GM19035 (cell line): Measurements from ENCODE around the gene UBE2S.

Source experiments
- ATAC-seq: cut with Tn5 transposase; IDR thresholded peaks from one replicate; pipeline ENCODE4 v1.9.1; 2021; ENCODE audit not compliant: unreplicated experiment

The UBE2S gene

DNA sequence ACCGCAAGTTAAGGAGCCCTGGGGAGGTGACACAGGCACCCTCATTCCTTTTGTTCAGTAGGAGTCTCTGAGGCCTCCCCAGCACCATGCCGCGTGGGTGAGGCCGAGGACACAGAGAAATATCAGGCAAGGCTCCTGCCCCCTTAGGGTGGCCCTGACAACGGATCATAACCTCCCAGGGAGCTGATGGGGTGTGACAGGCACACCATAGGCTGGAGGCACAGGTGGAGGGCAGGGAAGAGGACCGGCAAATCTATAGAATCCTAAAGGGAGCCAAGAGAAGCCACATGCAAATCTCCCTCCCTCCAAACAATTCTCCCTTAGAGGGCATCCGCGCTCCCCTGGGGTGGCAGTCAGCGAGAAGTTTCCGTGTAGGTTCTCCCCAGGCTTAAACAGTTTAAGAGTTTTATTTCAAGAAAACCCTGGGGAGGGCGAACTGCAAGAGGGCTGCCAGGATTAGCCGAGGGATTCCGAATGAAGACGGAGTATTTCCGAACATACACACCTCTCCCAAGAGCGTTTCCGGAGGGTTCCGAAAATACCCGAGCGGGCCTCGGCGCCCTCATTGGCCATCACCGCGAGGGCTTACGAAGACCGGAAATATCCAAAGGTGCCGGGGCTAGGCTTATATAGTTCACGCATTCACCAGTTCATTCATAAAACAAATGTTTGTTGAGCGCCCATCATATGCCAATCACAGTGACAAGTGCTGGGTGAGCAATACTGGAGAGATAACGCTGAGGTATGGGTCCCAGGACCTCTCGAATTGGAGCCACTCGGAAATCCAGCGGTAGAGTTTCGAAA is 22.5 kb downstream of the UBE2S start:
- peak; percentile 57 for ATAC-seq

DNA sequence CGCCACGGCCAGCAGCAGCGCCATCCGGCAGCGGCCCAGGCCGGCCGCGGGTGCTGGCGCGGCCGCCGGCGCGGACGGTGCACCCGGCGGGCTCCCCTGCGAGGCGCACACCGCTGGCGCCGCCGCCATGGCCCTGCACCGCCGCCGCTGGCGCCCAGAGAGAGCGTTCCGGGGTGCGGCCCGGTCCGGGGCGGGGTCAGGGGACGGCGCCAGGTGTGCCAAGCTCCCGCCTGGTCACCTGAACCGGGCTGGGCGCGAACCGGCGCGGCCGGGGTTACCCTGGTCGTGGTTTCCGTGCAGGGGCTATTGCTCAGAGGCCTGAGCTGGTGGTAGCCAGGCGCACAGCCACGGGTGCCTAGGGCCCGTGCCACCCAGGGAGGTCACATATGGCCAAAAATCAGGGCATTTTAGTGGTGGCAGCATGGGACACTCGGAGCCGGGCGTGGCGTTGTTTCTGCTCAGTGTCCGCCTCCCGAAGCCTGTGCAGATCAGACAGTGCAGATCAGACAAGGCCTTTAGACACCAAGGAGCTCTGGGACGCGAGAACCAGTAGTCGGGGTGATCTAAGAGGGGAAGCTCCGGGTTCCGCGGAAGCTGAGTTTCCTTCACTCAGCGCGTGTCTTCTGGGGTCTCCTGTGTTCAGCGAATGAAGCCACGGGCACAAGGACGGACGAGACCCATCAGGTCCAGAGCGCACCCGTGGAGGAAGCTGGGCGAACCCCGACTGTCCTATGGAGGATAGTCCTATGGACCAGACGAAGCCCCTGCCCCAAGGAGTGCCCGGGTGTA is 23.3 kb downstream of the UBE2S start, which contains the start of gene TMEM238:
TMEM238 (minus strand) TSS at position 162 of the 789 bp plus-strand sequence; CDS start at position 129, 33 bp downstream.
- ATAC-seq = no peak

DNA sequence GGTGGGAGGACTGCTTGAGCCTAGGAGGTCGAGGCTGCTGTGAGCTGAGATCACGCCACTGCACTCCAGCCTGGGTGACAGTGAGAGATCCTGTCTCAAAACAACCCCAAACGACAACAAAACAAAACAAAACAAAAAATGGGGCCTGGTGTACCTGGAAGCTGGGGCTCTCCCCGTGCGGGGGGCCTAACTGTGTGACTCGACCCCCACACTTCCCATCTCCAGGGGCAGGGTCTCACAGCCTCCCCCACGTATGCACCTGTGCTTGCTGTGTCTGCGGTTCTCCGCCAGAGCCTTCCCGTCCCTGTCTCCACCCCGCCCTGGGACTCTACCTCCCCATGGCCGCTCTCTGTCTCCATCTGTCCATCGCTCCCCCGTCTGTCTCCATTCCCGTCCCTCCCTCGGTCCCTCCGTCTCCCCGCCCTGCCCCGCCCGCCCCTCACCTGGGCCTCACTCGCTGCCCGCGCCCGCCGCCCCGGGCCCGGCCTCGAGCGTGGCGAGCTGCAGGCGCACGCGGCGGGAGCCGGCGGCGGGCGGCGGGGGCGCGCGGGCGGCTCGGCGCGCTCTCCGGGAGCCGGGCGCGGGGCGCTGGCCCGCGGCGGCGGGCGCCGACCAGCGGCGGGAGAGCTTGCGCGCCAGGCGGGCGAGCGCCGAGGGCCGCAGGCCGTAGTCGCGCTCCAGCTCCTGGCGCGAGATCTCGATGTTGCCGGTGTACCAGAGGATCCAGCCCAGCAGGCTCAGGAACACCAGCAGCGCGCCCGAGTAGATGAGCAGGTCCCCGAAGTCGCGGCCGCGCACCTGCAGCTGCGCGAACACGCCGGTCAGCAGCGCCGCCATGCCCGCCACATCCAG is 24.1 kb downstream of the UBE2S start:
- no peak for ATAC-seq

DNA sequence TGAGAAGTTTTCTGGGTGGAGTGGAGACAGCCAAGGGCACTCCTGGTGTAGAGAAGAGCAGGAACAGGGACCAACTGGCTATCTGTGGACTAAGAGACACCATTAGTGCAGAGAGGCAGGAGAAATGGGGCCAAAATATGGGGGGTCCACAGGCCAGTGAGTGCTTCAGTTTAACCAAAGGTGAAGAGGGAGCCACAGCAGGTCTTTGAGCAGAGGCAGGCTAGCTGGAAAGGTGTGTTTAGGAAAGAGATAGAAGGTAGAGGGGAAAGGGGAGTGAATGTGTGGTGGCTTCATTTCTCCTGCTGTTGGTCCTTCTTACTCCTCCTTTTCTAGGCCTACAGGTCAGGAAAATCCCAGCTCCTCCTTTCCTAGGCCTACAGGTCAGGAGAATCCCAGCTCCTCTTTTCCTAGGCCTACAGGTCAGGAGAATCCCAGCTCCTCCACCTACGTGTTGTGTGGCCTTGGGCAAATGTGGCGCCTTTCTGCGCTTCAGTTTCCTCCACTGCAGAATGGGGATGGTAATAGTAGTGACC is 25.0 kb downstream of the UBE2S start:
- ATAC-seq = no peak

DNA sequence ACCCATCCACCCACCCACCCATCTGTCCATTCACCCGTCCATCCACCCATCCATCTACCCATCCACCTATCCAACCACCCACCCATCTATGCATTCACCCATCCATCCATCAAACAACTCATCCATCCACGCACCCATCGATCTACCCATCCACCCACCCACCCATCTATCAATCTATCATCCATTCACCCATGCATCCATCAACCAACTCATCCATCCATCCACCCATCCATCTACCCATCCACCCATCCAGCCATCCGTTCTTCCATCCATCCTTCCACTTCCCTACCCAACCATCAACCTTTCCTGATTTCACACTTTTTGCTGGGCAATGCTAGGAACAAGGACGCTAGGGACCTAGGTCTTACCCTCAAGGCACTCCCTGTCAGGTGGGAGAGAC is 25.6 kb downstream of the UBE2S start:
- ATAC-seq = no peak

DNA sequence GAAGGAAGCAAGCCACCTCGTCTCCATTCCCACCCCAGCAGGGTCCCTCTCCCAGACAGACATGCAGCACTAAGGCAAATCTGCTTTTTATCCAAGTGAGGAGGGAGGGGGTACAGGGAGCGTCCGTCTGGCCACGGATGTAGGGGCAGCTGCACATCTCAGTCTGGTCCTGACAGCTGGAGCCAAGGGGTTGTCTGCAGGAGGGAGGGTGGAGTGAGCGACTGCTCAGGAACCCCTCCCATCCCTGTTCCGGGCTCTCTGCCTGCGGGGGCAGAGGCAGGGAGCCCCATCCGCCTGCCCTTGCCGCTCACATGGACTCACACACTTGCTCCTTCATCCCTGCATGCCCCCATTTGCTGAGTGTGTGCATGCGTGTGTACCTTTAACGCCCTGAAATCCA is 28.4 kb downstream of the UBE2S start:
- no peak for ATAC-seq

DNA sequence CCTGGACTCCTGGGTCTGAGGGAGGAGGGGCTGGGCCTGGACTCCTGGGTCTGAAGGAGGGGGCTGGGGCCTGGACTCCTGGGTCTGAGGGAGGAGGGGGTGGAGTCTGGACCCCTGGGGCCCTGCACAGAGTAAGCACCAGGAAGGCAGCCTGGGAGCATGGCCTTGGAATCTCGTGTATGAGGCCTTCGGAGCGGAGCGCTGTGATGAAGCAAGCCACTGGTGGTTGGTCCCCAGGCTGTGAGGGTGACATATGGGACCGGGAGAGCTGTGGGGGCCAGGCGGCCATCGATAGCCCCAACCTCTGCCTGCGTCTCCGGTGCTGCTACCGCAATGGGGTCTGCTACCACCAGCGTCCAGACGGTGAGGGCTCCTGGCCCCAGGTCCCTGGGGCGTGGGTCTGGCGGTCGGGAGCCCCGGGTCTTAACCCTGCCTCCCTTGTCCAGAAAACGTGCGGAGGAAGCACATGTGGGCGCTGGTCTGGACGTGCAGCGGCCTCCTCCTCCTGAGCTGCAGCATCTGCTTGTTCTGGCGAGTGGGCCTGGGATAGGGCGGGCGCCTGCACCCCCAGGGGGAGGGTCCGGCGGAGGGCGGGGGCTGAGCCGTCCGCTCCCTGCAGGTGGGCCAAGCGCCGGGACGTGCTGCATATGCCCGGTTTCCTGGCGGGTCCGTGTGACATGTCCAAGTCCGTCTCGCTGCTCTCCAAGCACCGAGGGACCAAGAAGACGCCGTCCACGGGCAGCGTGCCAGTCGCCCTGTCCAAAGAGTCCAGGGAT is 30.0 kb downstream of the UBE2S start:
- no peak for ATAC-seq

DNA sequence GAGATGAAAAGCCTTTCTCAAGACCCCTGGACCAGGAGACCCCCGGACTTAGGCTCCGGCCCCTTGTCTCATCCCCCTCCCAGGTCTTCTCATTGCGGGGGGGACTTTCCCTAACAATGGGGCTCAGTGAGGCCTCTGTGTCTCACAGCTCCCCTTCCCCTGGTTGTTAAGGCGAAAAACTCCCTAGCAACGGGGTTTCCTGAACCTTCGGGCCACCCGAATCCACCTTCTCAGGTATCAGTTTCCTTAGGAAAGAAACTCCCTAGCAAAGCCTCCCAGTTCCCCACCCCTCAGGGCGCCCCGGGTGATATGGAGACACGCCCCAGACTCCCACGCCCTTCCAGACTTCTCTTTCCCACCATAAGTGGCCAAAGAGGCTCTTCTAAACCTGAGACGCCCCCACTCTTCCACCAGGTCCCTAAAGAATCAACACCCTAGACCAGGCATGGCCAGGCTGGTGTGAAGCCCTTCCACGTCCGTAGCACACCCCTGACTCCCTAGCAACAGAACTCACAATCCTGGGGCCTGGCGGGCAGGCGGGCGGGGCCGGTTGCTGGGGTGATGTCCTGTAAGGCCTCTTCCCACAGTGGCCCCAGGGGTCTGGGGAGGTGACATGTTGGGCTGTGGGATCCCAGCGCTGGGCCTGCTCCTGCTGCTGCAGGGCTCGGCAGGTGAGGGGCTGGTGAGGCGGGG is 31.2 kb downstream of the UBE2S start, which contains the start of gene TMEM190:
TMEM190 (plus strand) TSS at position 586 of the 693 bp plus-strand sequence; CDS start at position 614, 28 bp downstream.
- ATAC-seq = no peak

DNA sequence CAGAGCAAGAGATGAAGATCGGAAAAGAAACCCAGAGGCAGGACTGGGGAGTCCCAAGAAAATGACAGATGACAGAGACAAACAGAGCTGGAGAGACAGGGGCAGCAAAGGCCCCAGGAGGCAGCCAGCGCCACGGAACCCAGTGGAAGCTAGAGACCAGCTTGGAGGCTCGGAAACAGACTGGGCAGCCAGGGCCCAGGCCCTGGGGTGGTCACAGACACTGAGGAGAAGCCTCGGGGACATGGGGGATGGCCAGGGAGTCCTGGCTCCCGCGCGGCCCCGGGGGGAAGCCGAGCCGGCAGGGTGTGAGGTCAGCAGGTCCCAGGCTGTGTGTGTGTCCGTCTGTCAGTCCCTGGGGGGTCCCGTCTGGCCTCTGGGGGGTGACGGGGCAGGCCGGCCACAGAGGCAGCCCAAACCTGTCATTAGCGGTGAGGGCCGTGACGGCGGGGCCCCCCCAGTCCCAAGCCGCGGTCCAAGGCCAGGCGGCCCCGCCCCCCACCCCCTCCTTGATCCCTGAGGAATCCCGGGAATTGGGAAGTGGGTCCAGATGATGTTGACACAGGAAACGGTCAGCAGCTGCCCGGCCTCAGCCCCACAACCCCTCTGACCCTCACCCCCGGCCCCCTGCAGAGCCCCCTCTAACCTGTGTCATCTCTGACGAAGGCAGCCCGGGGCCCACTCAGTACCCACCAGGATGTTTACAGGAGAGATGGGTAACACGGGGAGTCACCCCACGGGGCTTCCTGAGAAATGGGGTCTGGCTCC is 33.4 kb downstream of the UBE2S start:
- no peak for ATAC-seq

DNA sequence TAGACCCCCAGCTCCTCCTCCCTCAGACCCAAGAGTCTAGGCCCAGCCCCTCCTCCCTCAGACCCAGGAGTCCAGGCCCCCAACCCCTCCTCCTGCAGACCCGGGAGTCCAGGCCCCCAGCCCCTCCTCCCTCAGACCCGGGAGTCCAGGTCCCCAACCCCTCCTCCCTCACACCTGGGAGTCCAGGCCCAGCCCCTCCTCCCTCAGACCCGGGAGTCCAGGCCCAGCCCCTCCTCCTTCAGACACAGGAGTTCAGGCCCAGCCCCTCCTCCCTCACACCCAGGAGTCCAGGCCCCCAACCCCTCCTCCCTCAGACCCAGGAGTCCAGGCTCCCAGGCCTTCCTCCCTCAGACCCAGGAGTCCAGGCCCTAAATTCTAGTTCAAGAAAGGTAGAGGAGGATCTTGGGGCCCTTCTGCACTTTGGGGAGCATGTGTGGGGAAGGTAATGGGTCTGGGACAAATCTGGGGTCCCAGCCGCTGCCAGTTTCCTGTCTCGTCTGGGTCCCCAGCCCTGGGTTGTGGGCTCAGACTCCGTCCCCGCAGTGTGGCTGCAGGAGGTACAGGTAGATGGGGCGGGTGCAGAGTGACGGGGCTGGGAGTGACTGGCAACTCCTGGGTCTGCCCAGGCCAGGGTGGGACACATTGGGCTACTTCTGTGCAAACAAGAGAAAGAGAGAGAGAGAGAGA is 34.1 kb downstream of the UBE2S start:
- ATAC-seq = no peak

DNA sequence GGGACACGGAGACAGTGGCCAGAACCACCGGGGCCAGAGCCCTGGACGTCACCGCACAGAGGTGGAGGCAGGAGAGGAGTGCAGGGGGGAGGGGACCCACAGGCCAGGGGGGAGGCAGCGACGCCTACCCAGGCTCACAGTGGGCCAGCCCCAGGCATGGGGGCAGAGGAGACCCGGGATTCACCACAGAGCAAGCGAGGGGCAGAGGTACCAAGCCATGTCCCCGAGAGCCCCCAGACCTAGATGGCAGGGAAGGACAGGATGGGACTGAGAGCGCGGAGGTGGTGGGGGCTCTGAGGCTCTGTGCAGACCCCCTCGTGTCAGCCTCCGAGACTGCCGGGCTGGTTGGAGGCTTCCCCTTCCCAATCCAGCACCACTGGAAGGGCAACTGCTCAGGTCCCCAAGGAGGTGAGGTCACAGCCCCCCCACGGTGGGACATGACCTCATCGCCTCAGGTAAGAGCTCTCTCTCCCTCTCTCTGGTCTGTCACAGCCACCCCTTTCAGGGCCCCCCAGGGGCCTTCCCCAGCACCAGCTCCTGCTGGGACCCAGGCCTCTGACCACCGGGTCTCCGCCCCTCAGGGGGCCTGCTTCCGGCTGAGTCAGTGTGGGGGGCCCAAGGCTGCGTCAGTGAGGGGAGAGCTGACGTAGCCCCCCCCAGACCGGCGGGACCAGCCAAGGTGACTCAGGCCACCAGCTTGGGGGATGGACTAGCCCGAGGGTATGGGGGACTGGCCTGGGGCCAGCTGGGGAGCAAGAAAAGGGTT is 35.1 kb downstream of the UBE2S start:
- ATAC-seq = no peak

DNA sequence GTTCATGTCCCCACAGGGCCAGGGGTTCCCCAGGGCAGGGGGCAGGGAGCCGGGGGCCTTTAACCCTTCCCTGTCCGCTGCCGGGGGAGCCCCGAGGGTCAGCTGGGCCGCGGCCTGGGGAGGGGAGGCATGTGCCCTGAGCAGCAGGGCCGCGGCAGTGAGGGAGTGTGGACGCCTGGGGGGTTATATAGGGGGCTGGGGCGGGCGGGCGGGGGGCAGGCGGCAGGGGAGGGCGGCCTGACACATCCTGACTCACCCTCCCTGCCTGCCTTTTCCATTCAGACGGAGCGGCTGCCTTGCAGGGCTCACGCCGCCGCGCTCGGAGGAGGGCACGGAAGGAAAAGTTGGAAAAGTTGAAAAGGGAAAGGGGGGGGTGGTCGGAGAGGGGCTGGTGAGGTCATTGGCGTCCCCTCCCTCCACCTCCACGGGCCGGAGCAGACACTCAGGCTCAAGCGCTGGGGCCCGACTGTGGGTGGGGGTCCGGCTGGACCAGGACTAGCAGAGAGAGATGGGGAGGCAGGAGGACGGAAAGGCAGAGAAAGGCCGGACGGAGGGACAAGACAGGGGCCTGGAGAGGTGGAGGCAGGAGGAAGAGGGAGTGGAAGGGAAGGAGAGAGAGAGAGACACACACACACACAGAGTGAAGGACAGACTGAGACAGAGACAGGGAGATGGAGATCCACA is 37.1 kb downstream of the UBE2S start, which contains the start of gene IL11:
IL11 (minus strand) TSS at position 159 of the 684 bp plus-strand sequence; CDS start at position 6, 153 bp downstream.
- ATAC-seq = no peak

DNA sequence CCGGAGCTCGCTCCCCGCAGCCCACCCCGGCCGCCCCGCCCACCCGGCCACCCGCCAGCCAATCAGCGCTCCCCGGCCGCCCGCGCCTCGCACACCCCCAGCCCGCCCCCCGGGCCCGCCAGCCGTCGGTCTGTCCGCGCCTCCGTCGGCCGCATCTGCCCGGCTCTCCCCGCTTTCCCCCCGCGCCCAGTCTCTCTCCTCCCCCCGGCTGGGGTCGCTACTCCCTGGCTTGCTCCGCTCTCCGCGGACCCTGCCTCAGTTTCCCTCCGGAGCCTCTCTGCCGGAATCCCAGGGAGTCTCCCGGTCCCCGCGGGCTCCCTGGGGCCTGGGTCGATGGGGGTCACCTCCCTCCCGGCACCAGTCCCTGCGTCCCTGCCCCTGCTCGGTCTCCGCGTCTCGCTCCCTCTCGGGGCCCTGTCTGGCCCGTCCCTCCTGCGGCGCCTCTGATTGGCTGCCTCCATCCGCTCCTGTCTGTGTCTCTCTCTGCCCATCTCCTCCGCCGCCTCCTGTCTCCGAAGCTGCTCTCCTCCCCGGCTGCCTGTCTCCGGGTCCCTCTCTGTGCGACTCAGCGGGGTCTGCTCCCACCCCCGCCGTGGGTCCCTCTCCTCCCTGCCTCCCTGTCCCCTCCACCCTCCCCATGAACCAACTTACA is 37.8 kb downstream of the UBE2S start:
- ATAC-seq = no peak

DNA sequence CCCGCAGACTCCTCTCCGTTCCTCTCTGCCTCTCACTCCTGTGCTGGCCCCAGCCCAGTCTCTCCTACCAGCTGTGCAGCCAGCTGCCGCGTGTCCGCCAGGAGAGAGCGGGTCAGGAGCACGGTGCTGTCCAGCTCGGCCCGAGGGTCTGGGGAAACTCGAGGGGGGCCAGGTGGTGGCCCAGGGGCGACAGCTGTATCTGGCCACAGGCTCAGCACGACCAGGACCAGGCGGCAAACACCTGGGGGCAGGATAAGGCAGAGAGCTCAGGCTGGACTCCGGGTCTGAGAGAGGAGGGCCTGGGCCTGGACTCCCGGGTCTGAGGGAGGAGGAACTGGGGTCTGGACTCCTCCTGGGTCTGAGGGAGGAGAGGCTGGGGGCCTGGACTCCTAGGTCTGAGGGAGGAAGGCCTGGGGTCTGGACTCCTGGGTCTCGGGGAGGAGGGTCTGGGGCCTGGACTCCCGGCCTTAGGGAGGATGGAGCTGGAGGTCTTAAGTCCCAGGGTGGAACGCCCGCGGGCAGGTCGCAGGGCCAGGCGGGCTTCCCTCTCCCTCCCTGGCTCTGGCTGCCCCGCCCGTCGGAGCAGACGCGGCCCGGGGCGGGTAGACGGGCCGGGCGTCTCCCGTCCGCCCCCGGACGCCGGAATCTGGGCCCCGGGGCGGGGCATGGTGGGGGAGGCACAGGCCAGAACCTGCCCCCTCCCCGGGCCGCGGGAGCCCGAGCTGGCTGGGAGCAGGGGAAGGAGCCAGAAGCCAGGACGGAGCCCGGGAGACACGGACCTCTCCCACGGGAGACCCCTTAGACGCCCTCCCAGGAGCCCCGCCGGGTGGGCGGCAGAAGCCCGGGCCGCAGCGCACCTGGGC is 38.7 kb downstream of the UBE2S start:
- ATAC-seq = no peak

DNA sequence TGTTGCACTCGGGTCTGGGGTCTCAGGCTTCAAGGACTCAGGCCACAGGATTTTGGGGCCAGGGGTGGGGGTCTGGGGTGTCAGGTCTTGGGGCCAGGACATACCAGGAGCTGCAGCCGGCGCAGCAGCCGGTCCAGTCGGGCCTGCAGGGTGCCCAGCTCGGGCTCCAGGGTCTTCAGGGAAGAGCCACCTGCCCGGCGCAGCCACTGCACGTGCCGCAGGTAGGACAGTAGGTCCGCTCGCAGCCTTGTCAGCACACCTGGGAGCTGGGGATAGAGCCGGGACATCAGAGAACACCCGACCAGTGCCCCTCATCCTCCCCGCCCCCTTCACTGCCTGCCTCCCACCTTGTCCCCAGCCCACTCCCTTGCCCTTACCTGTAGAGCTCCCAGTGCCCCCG is 39.5 kb downstream of the UBE2S start:
- ATAC-seq = no peak
